Measurements from ENCODE around the gene CASKIN2.
"Not testable (repeated sequence)": the region's sequence is repeated elsewhere in the genome, so short reads cannot be mapped to it uniquely, and the experiment has no call there.

Gene CASKIN2

DNA sequence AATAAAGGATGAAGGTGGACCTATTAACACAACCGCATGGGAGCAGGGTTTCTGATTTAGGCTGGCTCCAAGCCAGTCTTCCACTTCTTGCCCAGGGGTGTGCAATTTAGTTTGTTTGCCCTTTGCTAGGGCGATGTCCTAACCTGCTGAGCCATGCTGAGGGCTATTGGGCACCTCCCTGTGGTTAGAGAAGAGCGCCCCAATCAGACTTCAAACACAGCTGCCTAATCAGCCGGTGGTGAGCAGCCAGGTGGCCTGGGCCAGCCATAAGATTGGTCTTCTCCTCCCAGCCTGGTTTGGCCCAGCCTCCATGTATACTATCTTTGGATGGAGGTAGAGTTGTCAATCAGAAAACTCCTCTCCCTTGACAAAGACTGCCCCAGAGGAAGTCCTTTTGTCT, 43.2 kb downstream of the CASKIN2 start:
- no peak for DNase-seq (ENCODE audit: low read depth)

DNA sequence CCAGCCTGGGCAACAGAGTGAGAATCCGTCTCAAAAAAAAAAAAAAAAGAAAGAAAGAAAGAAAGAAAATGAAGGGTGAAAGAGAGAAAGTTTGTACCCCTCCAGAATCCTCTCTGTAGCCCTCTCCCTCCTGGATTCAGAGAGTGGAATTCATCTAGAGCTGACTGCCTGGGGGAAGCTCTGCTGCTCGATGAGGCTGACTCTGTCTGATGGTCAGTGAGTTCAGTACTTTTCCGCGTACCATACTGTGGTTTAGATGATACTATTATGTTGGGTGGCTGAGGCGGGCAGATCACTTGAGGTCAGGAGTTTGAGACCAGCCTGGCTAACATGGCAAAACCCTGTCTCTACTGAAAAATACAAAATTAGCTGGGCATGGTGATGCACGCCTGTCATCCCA, 44.1 kb downstream of the CASKIN2 start:
- DNase-seq (ENCODE audit: low read depth), result no peak

DNA sequence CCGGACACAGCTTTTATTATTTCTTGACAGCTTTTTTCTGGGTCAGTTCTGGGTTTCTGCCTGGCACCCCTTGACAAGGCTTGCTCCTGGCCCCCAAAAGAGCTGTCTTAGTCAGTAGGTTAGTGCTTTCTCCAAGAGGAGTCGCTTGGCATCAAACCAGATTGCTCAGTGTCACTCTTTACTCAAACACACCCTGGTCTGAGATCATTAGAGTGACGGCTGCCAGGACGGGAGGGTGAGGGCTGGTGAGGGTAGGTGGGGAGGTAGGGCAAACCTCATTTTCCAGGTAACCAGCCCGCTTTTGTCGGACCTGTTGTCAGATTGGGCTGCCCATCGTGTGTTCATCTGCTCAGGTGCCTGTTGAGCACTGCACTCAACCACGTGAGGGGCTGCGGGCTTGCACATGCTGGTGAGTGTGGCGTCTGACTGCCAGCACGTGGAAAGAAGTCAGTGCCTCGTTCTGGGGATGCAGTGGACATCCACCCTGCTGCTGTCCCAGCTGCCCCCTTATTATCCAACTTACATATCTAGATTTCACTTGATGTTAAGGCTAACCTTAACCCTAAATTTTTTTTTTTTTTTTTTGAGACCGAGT, 46.5 kb downstream of the CASKIN2 start:
- no peak for DNase-seq (ENCODE audit: low read depth)

DNA sequence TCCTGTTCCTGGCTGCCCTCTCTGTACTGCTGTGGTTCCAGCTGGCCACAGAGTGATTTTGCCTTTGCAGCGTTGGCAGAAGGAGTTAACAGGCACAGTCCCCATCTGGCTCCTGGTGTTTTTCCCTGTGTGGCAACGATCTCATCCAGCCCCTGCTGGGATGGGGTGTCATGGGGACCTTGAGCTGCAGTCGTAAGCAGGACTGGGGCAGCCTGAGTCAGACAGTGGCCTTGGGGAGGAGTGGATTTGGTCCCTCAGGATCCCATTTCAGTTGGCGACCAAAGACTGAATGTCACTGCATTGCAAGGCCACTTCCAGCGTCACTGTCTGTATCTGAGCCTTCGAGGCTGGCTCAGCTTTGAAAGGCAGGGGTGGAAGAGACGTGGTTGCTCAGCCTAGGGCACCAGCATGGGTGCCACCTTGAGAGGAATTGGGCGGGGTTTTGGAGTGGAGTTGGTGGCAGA, 47.0 kb downstream of the CASKIN2 start:
- no peak for DNase-seq (ENCODE audit: low read depth)

DNA sequence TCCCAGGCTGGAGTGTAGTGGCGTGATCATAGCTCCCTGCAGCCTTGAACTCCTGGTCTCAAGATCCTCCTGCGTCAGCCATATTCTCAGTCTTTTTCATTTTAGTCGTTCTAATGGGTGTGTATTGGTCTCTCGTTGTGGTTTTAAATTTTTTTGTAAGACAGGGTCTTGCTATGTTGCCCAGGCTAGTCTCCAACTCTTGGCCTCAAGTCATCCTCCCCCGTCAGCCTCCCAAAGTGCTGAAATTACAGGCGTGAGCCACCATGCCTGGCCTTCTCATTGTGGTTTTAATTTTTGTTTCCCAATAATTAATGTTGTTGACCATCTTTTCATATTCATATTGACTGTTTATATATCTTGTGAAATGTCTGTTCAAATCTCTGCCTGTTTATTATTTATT, 50.3 kb downstream of the CASKIN2 start:
- no peak for DNase-seq (ENCODE audit: low read depth)

DNA sequence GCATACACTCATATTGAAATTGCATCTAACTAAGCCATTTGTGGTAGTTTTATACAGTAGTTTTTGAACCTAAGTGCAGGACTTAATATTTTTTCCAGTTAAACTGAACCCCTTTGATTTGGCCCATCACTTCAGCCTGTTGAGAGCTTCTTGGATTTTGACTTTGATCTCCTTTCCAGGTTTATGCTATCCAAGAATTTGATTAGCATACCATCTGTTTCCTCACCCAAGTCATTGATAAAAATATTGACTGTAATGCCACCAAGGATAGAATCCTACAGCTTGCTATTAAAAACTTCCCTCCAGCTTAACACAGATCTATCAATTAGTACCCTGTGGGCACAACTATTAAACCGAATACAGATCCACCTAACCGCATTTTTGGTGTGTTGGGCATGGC, 51.7 kb downstream of the CASKIN2 start:
- no peak for DNase-seq (ENCODE audit: low read depth)

DNA sequence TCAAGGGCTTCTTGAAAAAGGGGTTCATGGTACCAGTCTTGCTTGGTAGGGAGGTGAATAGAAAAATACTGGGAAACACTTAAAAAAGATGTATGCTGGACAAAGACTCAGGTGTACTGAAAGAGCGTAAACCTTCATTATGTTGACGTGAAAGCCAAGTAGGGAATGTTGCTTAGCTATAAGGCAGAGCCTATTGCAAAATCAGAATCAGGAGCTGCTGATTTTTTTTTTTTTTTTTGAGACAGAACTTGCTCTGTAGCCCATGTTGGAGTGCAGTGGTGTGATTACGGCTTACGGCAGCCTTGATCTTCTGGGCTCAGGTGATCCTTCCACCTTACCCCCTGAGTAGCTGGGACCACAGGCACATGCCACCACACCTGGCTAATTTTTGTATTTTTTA, 55.0 kb downstream of the CASKIN2 start:
- no peak for DNase-seq (ENCODE audit: low read depth)

DNA sequence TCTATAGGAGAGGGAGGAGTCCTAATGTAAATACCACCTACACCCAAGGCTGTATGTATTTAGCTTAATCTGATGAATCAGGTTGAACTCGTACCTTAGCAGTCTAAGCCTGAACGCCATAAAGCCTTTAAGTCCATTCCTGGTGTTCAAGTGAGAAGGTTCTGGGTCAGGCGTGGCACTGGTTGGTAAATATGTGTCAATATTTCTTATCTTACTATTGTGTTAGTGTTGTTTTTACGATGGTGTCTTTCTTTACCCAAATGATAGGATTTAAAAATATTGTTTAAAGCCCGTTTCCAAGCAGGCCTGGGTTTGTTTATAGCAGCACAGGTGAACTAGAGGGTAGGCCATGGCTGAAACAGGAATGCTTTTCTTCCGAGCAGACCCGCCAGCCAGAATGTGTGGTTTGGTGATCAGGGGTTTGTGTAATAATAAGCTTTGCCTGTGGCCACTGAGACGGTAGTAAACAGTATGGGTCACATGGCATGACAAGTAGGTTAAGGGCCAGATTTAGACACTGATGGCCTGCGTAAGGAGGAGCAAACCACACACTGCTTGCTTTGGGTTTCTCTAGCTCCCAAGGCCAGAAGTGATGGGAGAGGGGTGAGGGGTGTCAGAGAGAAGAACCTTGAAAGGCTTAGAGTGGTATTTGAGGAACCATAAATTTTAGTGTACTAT, 55.6 kb downstream of the CASKIN2 start:
- no peak for DNase-seq (ENCODE audit: low read depth)

DNA sequence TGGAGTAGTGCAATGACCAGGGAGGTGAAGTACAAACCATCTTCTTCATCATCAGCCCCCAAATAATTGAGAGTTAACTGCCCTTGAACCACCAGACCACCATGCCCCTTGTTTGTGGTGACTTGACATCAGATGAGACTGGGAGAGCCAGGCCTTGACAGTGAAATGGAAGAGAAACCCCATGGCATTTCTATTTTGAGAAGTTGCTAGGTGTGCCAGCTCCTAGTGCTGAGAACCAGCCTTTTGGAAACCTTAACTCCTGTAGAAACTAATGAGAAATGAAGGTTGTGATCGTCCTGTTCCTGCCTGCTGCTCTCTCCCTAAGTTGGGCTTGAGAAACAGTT, 56.1 kb downstream of the CASKIN2 start:
- DNase-seq (ENCODE audit: low read depth), result no peak

DNA sequence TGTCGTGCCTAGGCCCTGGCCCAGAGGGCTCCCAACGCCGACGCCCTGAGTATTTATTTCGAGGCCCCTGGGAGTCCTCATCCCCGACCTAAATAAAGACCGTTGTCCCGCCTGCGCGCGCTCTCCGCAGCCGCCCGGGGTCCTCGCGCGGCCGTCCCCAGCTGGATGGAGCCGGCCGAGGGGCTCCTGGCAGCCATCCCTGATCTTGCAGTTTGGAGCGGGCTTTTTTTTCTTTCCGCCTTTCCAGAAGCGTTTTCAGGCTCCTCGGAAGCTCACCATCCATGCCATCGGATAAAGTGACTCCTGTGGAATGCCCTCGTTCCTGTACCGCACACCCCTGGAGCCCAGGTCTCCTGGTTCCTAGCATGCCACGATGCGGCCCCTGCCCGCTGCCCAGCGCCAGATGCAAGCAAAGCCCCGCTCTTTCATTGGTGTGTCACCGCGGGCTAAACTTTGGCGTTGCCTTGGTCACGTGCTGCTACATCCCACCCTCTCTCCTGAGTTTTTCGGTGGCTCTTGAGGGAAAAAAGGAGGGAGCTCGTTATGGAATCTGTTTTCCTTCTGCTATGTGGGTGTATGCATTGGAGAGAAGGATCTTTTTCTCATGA, 58.2 kb downstream of the CASKIN2 start:
- DNase-seq (ENCODE audit: low read depth), result peak; percentile 31

DNA sequence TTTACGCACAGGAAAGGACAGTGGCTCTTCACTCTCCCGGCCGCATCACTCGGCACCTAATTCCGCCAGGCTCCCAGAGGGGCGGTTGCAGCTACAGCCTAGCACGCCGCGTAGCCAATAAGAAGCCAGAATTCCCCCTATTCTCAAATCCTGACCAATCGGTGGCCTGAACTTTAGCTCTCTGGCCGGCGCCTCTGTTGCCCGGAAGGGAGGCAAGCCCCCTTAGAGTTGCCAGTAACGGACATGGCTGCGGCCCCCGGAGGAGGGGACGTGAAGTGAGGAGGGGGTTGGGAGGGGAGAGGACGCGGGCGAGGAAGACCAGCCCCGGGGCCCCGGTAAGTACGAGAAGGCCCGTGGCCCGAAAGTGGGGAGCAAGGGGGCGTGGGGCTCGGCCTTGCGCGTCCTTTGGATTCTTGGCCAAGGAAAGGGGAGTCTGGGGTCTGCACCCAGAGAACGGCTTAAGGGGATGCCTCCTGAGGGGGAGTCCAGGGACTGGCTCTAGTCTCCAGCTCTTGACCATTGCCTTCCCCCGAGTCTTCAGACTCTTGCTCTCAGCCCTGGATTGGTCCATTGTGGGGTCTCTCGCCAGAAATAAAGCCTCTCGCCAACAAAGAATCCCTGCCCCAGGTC, 58.8 kb downstream of the CASKIN2 start, which contains the start of gene TMEM94:
Gene TMEM94, plus strand, starts transcription at position 219 of the 630 bp plus-strand sequence. CDS start 15,271 bp downstream, outside the sequence.
- DNase-seq (ENCODE audit: low read depth), result peak; percentile 97

DNA sequence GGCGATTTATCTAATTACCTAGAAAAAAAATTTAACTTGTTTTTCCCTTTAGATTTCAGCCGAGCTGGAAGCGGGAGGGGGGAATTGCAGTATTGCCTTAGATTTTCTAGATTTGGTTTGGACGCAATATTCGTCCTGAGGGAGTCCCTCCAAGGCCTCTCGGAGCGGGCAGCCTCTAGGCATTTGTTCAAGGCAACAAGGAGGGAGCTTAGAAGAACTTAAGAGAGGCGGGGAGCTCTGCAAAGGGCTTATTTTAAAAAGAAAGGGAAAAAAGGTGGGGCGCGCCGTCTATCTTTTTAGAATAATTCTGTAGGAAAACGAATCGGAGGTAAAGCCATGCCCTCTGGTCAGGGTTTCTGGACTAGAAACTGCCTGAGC, 59.3 kb downstream of the CASKIN2 start:
- no peak for DNase-seq (ENCODE audit: low read depth)

DNA sequence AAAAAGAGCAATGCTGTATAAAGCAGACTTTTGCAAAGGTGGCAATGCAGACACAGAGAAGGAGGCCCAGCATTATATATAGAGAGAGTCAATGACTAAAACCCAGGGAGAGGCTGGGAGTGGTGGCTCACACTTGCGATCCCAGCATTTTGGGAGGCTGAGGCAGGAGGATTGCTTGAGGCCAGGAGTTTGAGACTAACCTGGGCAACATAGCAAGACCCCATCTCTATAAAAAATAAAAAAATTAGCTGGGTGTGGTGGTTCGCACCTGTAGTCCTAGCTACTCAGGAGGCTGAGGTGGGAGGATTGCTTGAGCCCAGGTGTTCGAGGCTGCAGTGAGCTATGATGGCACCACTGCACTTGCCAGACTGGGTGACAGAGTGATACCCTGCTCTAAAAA, 60.7 kb downstream of the CASKIN2 start:
- DNase-seq (ENCODE audit: low read depth), result not testable (repeated sequence)

DNA sequence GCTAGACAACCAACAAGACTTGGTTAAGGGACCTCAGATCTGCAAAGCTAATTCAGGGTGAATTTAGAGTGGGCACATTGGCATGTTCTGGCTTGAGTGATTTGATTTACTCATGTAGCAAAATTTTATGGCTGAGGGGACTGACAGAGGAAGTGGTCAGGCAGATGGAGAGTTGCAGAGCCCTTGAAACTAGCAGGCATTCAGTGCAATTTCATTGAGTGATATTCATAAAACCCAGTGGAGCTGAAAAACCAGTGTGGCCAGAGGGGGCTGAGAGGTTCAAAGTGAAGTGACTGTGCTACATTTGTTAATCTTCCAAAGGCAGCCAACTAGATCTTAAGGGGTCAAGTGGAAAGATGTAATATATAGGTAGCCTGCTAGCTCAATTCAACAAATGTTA, 61.1 kb downstream of the CASKIN2 start:
- DNase-seq (ENCODE audit: low read depth), result no peak

DNA sequence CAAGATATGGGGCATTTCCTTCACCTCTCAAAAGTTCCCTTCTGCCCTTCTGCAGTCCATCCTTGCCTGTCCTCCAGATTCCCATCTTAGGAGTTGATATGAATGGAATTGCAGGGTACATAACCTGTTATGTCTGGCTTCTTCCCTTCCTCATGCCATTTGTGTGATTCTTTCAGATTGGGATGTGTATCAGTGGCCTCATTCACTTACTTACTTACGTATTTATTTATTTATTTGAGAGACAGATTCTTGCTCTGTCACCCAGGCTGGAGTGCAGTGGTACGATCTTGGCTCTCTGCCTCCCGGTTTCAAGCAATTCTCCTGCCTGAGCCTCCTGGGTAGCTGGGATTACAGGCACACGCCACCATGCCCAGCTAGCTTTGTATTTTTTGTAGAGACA, 65.1 kb downstream of the CASKIN2 start:
- DNase-seq (ENCODE audit: low read depth), result no peak
